Endometrial microvascular endothelial cells (primary cell): ENCODE measurements around the gene STAT5A. TPM values are rescaled to one million over a fixed set of nuclear protein-coding genes. Genes with fewer than 3 reads are reported as not detected.
"Not testable (repeated sequence)": the region's sequence is repeated elsewhere in the genome, so short reads cannot be mapped to it uniquely, and the experiment has no call there.

Experiments used
- in situ Hi-C: cut with HindIII; loops from 2 replicates; pipeline ENCODE4 v1.10.0; 2017; ENCODE audit warnings: low sequenced_read_pairs, low pct_unique_long_range_greater_than_20kb; ENCODE audit errors: inconsistent ontology term
- total RNA-seq: library from RNA; depleted of rRNA; stranded (reverse); fragments of >200 nt; gene quantifications from one replicate; pipeline ENCODE4 v1.2.3, GENCODE V29; 2015; ENCODE audit errors: inconsistent ontology term

The STAT5A gene
- 12.5 TPM for total RNA-seq

GRCh38 chr17:42287977-42288802 lies at the start of gene STAT5A:
STAT5A (plus strand) TSS chr17:42288498; CDS start chr17:42289412, 914 bp downstream.
- in situ Hi-C loops, result no loop called here

- in situ Hi-C loops, result not testable (repeated sequence)
Observed at GRCh38 chr17:42239576-42239975, 48.7 kb upstream of the STAT5A start.

- in situ Hi-C loops, result no loop called here
Observed at GRCh38 chr17:42240201-42240600, 48.1 kb upstream of the STAT5A start.

GRCh38 chr17:42240863-42241262 lies 47.4 kb upstream of the STAT5A start:
- in situ Hi-C loops, result not testable (repeated sequence)

- in situ Hi-C loops, result no loop called here
Observed at GRCh38 chr17:42241871-42242270, 46.4 kb upstream of the STAT5A start.

GRCh38 chr17:42243493-42243982 lies 44.8 kb upstream of the STAT5A start:
- in situ Hi-C loops, result no loop called here

GRCh38 chr17:42244116-42244515 lies 44.2 kb upstream of the STAT5A start:
- in situ Hi-C loops, result not testable (repeated sequence)

GRCh38 chr17:42245183-42245582 lies 43.1 kb upstream of the STAT5A start:
- in situ Hi-C loops, result not testable (repeated sequence)

GRCh38 chr17:42246515-42246914 lies 41.8 kb upstream of the STAT5A start:
- in situ Hi-C loops, result no loop called here

- in situ Hi-C loops, result no loop called here
Observed at GRCh38 chr17:42247734-42248133, 40.6 kb upstream of the STAT5A start.

GRCh38 chr17:42248351-42249179 lies 39.7 kb upstream of the STAT5A start:
- in situ Hi-C loops, result no loop called here

- in situ Hi-C loops, result no loop called here
Observed at GRCh38 chr17:42249681-42250446, 38.4 kb upstream of the STAT5A start.

- in situ Hi-C loops, result no loop called here
Observed at GRCh38 chr17:42251115-42251514, 37.2 kb upstream of the STAT5A start.

- in situ Hi-C loops, result no loop called here
Observed at GRCh38 chr17:42252597-42253550, 35.4 kb upstream of the STAT5A start.

- in situ Hi-C loops, result no loop called here
Observed at GRCh38 chr17:42253578-42253977, 34.7 kb upstream of the STAT5A start.

- in situ Hi-C loops, result no loop called here
Observed at GRCh38 chr17:42255445-42255844, 32.9 kb upstream of the STAT5A start.

GRCh38 chr17:42260318-42260717 lies 28.0 kb upstream of the STAT5A start:
- in situ Hi-C loops, result no loop called here

GRCh38 chr17:42264366-42264765 lies 23.9 kb upstream of the STAT5A start:
- in situ Hi-C loops, result not testable (repeated sequence)
